ENCODE data around the gene RNF167.

DNA sequence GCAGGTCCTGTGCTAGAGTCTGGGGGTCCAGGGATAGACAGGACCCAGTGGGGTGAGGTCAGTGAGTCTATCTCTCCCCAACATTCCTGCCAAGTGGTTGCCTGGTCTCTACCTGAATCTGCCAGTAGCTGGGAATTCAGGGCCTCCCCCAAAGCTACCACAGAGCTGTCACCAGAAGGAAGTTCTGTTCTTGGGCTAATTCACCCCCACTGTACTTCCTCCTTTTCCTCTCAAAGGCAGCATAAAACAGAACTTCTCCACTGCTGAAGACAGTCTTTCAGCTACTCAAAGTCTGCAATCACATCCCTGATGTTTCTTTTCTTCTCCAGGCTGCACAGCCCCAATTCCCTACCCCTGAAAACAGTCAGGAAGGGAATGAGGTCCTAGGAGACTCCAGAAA lies 38.7 kb downstream of the RNF167 start:
- TF ChIP-seq, protein P1, sequence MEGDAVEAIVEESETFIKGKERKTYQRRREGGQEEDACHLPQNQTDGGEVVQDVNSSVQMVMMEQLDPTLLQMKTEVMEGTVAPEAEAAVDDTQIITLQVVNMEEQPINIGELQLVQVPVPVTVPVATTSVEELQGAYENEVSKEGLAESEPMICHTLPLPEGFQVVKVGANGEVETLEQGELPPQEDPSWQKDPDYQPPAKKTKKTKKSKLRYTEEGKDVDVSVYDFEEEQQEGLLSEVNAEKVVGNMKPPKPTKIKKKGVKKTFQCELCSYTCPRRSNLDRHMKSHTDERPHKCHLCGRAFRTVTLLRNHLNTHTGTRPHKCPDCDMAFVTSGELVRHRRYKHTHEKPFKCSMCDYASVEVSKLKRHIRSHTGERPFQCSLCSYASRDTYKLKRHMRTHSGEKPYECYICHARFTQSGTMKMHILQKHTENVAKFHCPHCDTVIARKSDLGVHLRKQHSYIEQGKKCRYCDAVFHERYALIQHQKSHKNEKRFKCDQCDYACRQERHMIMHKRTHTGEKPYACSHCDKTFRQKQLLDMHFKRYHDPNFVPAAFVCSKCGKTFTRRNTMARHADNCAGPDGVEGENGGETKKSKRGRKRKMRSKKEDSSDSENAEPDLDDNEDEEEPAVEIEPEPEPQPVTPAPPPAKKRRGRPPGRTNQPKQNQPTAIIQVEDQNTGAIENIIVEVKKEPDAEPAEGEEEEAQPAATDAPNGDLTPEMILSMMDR (IDR thresholded peaks at IDR 0.05) = no peak
- TF ChIP-seq POLR2A (IDR thresholded peaks at IDR 0.05) = no peak
